HG03565 (cell line): ENCODE results near the gene MEF2C.

ENCODE experiments used
- ATAC-seq: cut with Tn5 transposase; IDR thresholded peaks from one replicate; pipeline ENCODE4 v1.9.1; 2021; ENCODE audit warnings: mild to moderate bottlenecking, moderate library complexity; ENCODE audit not compliant: unreplicated experiment

MEF2C gene

GRCh38 chr5:88833371-88834130, 49.4 kb downstream of the MEF2C start:
- peak; percentile 33 for ATAC-seq

- ATAC-seq, result no peak
These were observed 51.2 kb downstream of the MEF2C start for GRCh38 chr5:88831816-88832215.

GRCh38 chr5:88830567-88830966, 52.4 kb downstream of the MEF2C start:
- no peak for ATAC-seq

- ATAC-seq, result no peak
These were observed 53.2 kb downstream of the MEF2C start for GRCh38 chr5:88829775-88830174.

- no peak for ATAC-seq
These were observed 53.9 kb downstream of the MEF2C start for GRCh38 chr5:88829054-88829453.

- no peak for ATAC-seq
These were observed 55.0 kb downstream of the MEF2C start for GRCh38 chr5:88827997-88828396.

GRCh38 chr5:88826646-88827585, 56.1 kb downstream of the MEF2C start:
- peak; percentile 57 for ATAC-seq

GRCh38 chr5:88825584-88826315, 57.2 kb downstream of the MEF2C start:
- no peak for ATAC-seq

- no peak for ATAC-seq
These were observed 57.9 kb downstream of the MEF2C start for GRCh38 chr5:88824892-88825583.

GRCh38 chr5:88824141-88824540, 58.8 kb downstream of the MEF2C start:
- ATAC-seq, result no peak

- no peak for ATAC-seq
These were observed 59.8 kb downstream of the MEF2C start for GRCh38 chr5:88823201-88823600.

- ATAC-seq, result no peak
These were observed 61.8 kb downstream of the MEF2C start for GRCh38 chr5:88821161-88821560.

- no peak for ATAC-seq
These were observed 62.4 kb downstream of the MEF2C start for GRCh38 chr5:88820581-88820980.

- ATAC-seq, result peak; percentile 27
These were observed 63.5 kb downstream of the MEF2C start for GRCh38 chr5:88819301-88819999.

GRCh38 chr5:88818296-88818695, 64.7 kb downstream of the MEF2C start:
- no peak for ATAC-seq

- ATAC-seq, result no peak
These were observed 66.8 kb downstream of the MEF2C start for GRCh38 chr5:88816195-88816594.

GRCh38 chr5:88815050-88815789, 67.8 kb downstream of the MEF2C start:
- ATAC-seq, result no peak

- no peak for ATAC-seq
These were observed 69.0 kb downstream of the MEF2C start for GRCh38 chr5:88813805-88814575.

- no peak for ATAC-seq
These were observed 69.7 kb downstream of the MEF2C start for GRCh38 chr5:88813244-88813643.
